ENCODE measurements around the gene UBE2U.

UBE2U gene

GRCh38 chr1:64292399-64292798, 89.0 kb downstream of the UBE2U start:
- DNase-seq (ENCODE audit: low read depth in 2 of 2): no peak

GRCh38 chr1:64293820-64294219, 90.4 kb downstream of the UBE2U start:
- DNase-seq (ENCODE audit: low read depth in 2 of 2): no peak

DNA sequence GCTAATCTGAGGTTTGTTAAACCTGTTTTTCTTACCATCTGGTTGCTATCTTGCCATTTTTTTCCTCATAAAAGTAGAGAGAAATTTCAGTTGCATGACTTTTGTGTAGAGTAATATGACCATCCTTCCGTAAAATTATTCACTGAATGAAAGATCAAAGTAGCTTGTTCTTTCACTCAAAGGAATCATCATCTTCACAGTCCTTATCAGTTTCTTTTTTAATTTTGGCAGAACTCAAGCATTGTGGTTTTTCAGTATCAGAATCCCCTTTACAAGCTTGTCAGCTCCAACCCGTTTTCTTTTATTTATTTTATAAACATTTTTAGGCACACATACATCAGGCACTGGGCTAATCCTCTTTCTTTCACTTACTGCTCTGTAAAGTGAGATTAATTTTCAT, 91.7 kb downstream of the UBE2U start:
- DNase-seq (ENCODE audit: low read depth in 2 of 2): no peak

GRCh38 chr1:64295561-64295960, 92.1 kb downstream of the UBE2U start:
- DNase-seq (ENCODE audit: low read depth in 2 of 2): no peak

GRCh38 chr1:64296459-64296858, 93.0 kb downstream of the UBE2U start:
- no peak for DNase-seq (ENCODE audit: low read depth in 2 of 2)

- DNase-seq (ENCODE audit: low read depth in 2 of 2): no peak
Observed at GRCh38 chr1:64302194-64302593, 98.8 kb downstream of the UBE2U start.

DNA sequence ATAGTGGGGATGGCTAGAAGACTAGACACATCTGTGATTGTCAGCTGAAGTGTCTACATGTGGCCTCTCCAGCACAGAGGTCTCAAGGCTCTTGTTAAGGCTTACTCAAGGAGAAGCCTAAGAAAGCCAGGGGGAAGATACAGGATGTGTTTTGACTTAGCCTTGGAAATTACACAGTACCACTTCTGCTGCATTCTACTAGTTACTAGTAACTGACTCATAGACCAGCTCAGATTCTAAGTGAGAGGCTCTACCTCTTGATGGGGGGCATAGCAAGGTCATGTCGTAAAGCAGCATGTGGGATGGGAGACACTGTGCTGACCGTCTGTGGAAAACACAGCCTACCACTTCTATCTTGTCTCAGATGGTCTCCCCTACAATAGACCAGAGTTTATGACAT, 99.5 kb downstream of the UBE2U start:
- no peak for DNase-seq (ENCODE audit: low read depth in 2 of 2)

DNA sequence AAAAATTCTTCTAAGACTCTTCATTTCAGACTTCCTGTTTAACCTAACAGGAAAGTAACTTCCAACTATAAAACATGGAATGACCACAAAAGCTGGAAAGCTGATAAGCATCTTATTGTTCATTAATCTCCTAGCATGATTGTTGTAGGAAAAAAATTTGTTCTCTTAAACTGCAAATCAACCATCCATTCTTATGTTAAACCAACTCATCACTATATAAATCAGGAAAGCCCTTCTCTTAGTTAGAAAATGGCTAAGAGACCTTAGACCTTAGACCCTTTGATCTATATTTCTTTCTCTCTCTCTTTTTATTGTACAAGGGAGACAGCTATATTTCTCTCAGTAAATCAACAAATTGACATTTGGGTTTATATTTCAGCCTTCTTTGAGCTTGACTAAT, 101.4 kb downstream of the UBE2U start:
- no peak for DNase-seq (ENCODE audit: low read depth in 2 of 2)

DNA sequence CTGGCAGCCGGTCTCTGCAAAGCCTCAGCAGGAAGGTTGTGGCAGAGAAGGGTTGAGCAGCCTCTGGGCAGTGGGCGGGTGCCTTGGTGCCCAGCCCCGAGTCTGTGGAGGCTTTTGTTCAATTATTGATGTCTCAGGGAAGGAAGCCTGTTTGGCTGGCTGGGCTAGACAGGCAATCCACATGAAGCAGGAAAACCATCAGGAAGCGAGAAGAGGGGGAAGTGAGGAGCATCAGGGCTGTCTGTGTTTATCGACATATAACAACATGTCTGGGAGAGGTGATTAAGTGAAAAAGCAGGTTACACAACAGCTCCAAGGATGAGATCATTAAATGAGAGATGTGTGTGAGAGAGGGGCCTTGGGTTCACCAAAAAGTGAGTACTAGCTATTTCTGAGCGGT, 105.4 kb downstream of the UBE2U start:
- DNase-seq (ENCODE audit: low read depth in 2 of 2): no peak

DNA sequence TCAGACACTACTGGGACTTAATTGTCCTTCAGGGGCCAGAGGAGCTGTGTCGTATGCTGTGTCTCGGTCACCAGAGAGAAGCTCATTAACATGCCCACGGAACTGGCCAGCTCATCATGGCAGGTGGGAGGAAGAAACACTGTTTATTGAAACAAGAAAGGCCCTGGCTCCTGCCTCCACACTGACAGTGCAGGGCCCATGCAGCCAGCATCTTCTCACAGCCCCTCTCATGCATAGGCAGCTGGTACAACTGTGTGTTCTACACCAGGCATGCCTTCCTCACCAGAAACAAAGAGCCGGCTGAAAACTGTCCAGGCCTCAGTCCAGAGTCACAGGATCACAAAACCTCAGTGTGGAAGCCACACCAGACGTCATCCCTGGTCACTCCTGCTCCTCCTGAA, 106.0 kb downstream of the UBE2U start:
- no peak for DNase-seq (ENCODE audit: low read depth in 2 of 2)

DNA sequence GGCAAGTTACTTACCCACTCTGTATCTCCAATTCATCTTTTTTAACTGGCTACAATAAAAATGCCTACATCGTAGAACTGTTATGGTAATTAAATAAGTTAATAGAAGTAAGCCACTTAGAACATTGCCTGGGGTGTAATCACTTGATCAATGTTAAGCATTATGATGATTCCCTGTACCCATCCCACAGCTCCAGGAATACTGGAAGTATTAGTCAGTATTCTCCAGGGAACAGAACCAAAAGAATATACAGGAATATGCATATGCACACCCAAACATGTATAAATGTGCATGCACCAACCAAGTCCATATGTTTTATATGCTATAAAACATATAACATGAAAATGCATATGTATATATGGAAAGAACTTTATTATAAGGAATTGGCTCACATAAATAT, 107.3 kb downstream of the UBE2U start:
- DNase-seq (ENCODE audit: low read depth in 2 of 2): no peak

- DNase-seq (ENCODE audit: low read depth in 2 of 2): no peak
Observed at GRCh38 chr1:64312431-64312830, 109.0 kb downstream of the UBE2U start.

GRCh38 chr1:64315402-64315801, 112.0 kb downstream of the UBE2U start:
- no peak for DNase-seq (ENCODE audit: low read depth in 2 of 2)

Data from stimulated activated CD8-positive, alpha-beta memory T cell treated with anti-CD3 and anti-CD28 coated beads, Interleukin-2, amount 100 ng/mL, for 48 hours (primary cell).